GM19240 (cell line): ENCODE results near the gene AUTS2.

Experiments
- DNase-seq: peaks from one replicate; pipeline ENCODE4 v3.0.0; 2011; ENCODE audit warnings: low spot score; ENCODE audit not compliant: insufficient read length

AUTS2 gene

GRCh38 chr7:70830426-70830825 is 1232.2 kb downstream of the AUTS2 start:
- no peak for DNase-seq

GRCh38 chr7:70833726-70834125 is 1235.5 kb downstream of the AUTS2 start:
- no peak for DNase-seq

GRCh38 chr7:70834424-70834823 is 1236.1 kb downstream of the AUTS2 start:
- DNase-seq, result no peak

- no peak for DNase-seq
Measured at GRCh38 chr7:70835658-70836057, 1237.4 kb downstream of the AUTS2 start.

- DNase-seq, result no peak
Measured at GRCh38 chr7:70836279-70836678, 1238.0 kb downstream of the AUTS2 start.

GRCh38 chr7:70836946-70837345 is 1238.7 kb downstream of the AUTS2 start:
- no peak for DNase-seq

- no peak for DNase-seq
Measured at GRCh38 chr7:70837589-70837988, 1239.3 kb downstream of the AUTS2 start.

GRCh38 chr7:70838292-70838907 is 1240.1 kb downstream of the AUTS2 start:
- DNase-seq, result no peak
